ENCODE data around the gene SLC37A3.
"Not testable (repeated sequence)": the region's sequence is repeated elsewhere in the genome, so short reads cannot be mapped to it uniquely, and the experiment has no call there.

SLC37A3 gene

GRCh38 chr7:140345426-140345825, 52.9 kb downstream of the SLC37A3 start:
- Histone ChIP-seq H3K4me1 (ENCODE audit: control insufficient read depth, insufficient read depth, low read length) (peaks cover 18% of the 10 kb centered on the region; the same call in 1 of the 2 replicates), H3K9me3 (ENCODE audit: control insufficient read depth, insufficient read depth, low read depth, low read length) (no peaks in the 10 kb centered on the region), H3K27me3 (ENCODE audit: control insufficient read depth, insufficient read depth, low read length) (no peaks in the 10 kb centered on the region), H3K4me3 (ENCODE audit: low read depth, low read length) (no peak overlapping the region), H3K36me3 (ENCODE audit: control insufficient read depth, insufficient read depth, low read length) (peaks cover 82% of the 10 kb centered on the region), H3K9ac (ENCODE audit: low read length) (no peak overlapping the region), H3K27ac (ENCODE audit: low read depth, low read length) (no peak overlapping the region)

GRCh38 chr7:140342727-140343514, 55.4 kb downstream of the SLC37A3 start:
- Histone ChIP-seq H3K9me3 (ENCODE audit: control insufficient read depth, insufficient read depth, low read depth, low read length) (no peaks in the 10 kb centered on the region), H3K9ac (ENCODE audit: low read length) (no peak overlapping the region), H3K27me3 (ENCODE audit: control insufficient read depth, insufficient read depth, low read length) (no peaks in the 10 kb centered on the region), H3K4me1 (ENCODE audit: control insufficient read depth, insufficient read depth, low read length) (no peaks in the 10 kb centered on the region), H3K27ac (ENCODE audit: low read depth, low read length) (no peak overlapping the region), H3K36me3 (ENCODE audit: control insufficient read depth, insufficient read depth, low read length) (peaks cover 68% of the 10 kb centered on the region), H3K4me3 (ENCODE audit: low read depth, low read length) (no peak overlapping the region)

- H3K4me3 ChIP-seq (ENCODE audit: low read depth, low read length); H3K9ac ChIP-seq (ENCODE audit: low read length); H3K9me3 ChIP-seq (ENCODE audit: control insufficient read depth, insufficient read depth, low read depth, low read length); H3K4me1 ChIP-seq (ENCODE audit: control insufficient read depth, insufficient read depth, low read length); H3K27ac ChIP-seq (ENCODE audit: low read depth, low read length); H3K27me3 ChIP-seq (ENCODE audit: control insufficient read depth, insufficient read depth, low read length): not testable (repeated sequence)
- H3K36me3 ChIP-seq (ENCODE audit: control insufficient read depth, insufficient read depth, low read length), result peaks cover 65% of the 10 kb centered on the region
Measured at GRCh38 chr7:140338959-140339358, 59.4 kb downstream of the SLC37A3 start.

DNA sequence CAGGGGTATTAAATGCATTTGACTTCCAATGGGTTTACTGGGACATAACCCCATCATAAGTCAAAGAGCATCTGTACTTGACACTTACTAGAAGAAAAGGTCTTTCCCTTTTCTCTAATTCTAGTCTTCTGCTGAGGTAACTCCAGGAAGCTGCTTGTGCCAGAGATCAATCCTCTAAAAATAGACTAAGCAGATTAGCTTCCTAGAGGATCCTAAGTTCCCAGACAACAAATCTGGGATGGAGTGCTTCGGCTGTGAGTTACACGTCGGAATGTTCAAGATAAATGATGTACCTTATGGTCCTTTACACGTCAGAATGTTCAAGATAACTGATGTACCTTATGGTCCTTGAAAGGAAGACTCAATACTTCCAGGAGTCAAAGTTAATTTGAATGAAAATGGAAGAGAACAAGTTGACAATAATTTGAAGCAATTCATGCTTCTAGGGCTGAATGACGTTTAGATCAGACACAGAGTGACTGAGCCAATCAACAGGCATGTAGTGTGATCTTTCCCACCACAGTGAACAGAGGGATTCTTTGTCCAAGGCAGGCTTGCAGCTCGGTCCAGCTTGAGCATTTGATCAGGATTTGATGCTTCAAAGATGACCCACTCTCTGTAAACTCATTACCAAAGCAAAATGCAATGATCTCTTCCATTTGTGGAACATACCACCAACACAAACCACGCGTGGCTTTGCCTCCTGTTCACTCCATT, 63.8 kb downstream of the SLC37A3 start:
- Histone ChIP-seq H3K36me3 (ENCODE audit: control insufficient read depth, insufficient read depth, low read length) (peaks cover 40% of the 10 kb centered on the region), H3K9me3 (ENCODE audit: control insufficient read depth, insufficient read depth, low read depth, low read length) (no peaks in the 10 kb centered on the region), H3K27ac (ENCODE audit: low read depth, low read length) (no peak overlapping the region), H3K27me3 (ENCODE audit: control insufficient read depth, insufficient read depth, low read length) (no peaks in the 10 kb centered on the region), H3K4me3 (ENCODE audit: low read depth, low read length) (no peak overlapping the region), H3K9ac (ENCODE audit: low read length) (no peak overlapping the region), H3K4me1 (ENCODE audit: control insufficient read depth, insufficient read depth, low read length) (no peaks in the 10 kb centered on the region)

DNA sequence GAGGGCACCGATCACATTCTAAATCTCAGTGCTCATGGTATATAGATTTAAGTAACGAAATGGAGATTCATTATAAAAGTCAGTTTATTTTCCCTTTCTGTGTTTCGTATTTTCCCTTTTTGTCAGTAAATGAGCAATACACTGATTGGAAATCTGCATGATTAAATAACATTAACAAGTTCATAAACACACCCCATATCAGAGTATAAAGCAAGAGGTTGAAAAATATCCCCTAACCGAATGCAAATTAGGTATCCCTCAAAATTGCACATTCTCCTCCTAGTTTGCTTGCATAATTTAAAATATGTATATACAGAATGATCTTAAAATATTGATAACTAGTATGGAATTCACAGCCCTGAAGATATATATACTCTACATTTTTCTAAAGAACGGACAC, 64.6 kb downstream of the SLC37A3 start:
- Histone ChIP-seq H3K27ac (ENCODE audit: low read depth, low read length) (no peak overlapping the region), H3K27me3 (ENCODE audit: control insufficient read depth, insufficient read depth, low read length) (no peaks in the 10 kb centered on the region), H3K9ac (ENCODE audit: low read length) (no peak overlapping the region), H3K36me3 (ENCODE audit: control insufficient read depth, insufficient read depth, low read length) (peaks cover 40% of the 10 kb centered on the region), H3K4me1 (ENCODE audit: control insufficient read depth, insufficient read depth, low read length) (no peaks in the 10 kb centered on the region), H3K4me3 (ENCODE audit: low read depth, low read length) (no peak overlapping the region), H3K9me3 (ENCODE audit: control insufficient read depth, insufficient read depth, low read depth, low read length) (no peaks in the 10 kb centered on the region)

DNA sequence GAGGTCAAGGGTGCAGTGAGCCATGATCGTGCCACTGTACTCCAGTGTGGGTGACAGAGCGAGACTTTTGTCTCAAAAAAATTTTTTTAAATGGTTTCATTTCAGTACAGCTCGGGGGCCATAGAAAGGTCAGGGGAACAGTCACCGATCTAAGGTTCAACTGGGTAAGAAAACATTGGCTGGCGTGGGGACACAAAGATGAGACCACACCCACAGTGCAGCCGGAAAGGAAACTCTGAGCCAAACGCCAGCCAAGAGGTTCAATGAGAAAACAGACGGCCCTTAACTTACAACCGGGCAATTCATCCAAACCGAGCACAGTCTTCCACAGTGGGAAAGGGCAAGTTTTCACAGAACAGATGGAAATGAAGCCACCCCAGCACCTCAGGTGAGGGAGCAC, 65.1 kb downstream of the SLC37A3 start:
- no peaks in the 10 kb centered on the region for H3K27me3 ChIP-seq (ENCODE audit: control insufficient read depth, insufficient read depth, low read length)
- H3K4me1 ChIP-seq (ENCODE audit: control insufficient read depth, insufficient read depth, low read length), result no peaks in the 10 kb centered on the region
- H3K9ac ChIP-seq (ENCODE audit: low read length), result no peak overlapping the region
- no peak overlapping the region for H3K4me3 ChIP-seq (ENCODE audit: low read depth, low read length)
- H3K36me3 ChIP-seq (ENCODE audit: control insufficient read depth, insufficient read depth, low read length), result peaks cover 39% of the 10 kb centered on the region
- H3K9me3 ChIP-seq (ENCODE audit: control insufficient read depth, insufficient read depth, low read depth, low read length), result no peaks in the 10 kb centered on the region
- no peak overlapping the region for H3K27ac ChIP-seq (ENCODE audit: low read depth, low read length)

DNA sequence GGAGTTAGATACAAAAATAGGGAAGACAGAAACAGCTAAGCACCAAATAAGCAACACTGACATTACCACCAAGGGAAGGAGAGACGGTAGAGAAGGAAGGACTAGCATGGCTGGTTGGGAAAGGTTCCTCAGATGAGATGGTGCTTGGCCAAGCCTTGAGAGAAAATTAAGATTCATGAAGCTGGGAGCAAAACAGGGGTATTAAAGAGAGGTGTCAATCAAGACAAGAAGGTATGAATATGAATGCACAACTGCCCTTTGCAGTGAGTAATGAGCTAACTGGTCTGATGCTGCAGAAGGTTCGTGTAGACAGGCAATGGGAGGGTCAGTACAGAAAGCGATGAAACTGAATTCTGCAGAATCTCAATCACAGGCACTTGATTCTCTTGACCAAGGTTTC, 67.7 kb downstream of the SLC37A3 start:
- H3K4me3 ChIP-seq (ENCODE audit: low read depth, low read length), result no peak overlapping the region

GRCh38 chr7:140330128-140330527, 68.2 kb downstream of the SLC37A3 start:
- Histone ChIP-seq H3K9ac (ENCODE audit: low read length) (no peak overlapping the region), H3K4me3 (ENCODE audit: low read depth, low read length) (no peak overlapping the region), H3K27me3 (ENCODE audit: control insufficient read depth, insufficient read depth, low read length) (no peaks in the 10 kb centered on the region), H3K4me1 (ENCODE audit: control insufficient read depth, insufficient read depth, low read length) (peaks cover 10% of the 10 kb centered on the region; the same call in 1 of the 2 replicates), H3K36me3 (ENCODE audit: control insufficient read depth, insufficient read depth, low read length) (peaks cover 23% of the 10 kb centered on the region), H3K9me3 (ENCODE audit: control insufficient read depth, insufficient read depth, low read depth, low read length) (no peaks in the 10 kb centered on the region), H3K27ac (ENCODE audit: low read depth, low read length) (no peak overlapping the region)

More for the DNA sequence above, 67.7 kb downstream of the SLC37A3 start:
- no peak overlapping the region for H3K27ac ChIP-seq (ENCODE audit: low read depth, low read length)
- peaks cover 27% of the 10 kb centered on the region for H3K36me3 ChIP-seq (ENCODE audit: control insufficient read depth, insufficient read depth, low read length)
- H3K4me1 ChIP-seq (ENCODE audit: control insufficient read depth, insufficient read depth, low read length), result peaks cover 10% of the 10 kb centered on the region; the same call in 1 of the 2 replicates
- H3K9ac ChIP-seq (ENCODE audit: low read length), result no peak overlapping the region
- H3K27me3 ChIP-seq (ENCODE audit: control insufficient read depth, insufficient read depth, low read length), result no peaks in the 10 kb centered on the region
- no peaks in the 10 kb centered on the region for H3K9me3 ChIP-seq (ENCODE audit: control insufficient read depth, insufficient read depth, low read depth, low read length)

DNA sequence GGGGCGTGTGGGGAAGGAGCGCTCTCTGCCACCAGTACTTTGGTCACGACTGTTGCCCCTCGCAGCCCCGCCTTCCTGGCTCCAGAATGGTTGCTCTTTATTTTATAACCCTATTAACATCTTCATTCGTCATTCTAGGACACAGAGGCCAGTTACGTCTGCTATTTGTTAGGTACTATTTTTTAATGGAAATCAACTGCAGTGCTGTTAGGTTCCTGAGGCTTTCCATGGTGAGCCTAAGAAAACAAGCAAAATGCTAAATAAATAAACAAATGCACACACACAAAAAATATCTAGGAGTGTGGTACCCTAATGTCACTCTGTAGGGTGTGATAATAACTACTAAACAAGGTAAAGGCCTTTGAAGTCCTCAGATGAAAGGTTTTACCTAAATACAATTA, 71.1 kb downstream of the SLC37A3 start:
- Histone ChIP-seq H3K9ac (ENCODE audit: low read length) (no peak overlapping the region), H3K27me3 (ENCODE audit: control insufficient read depth, insufficient read depth, low read length) (no peaks in the 10 kb centered on the region), H3K4me3 (ENCODE audit: low read depth, low read length) (no peak overlapping the region), H3K36me3 (ENCODE audit: control insufficient read depth, insufficient read depth, low read length) (peaks cover 3% of the 10 kb centered on the region; the same call in 1 of the 2 replicates), H3K27ac (ENCODE audit: low read depth, low read length) (no peak overlapping the region), H3K9me3 (ENCODE audit: control insufficient read depth, insufficient read depth, low read depth, low read length) (no peaks in the 10 kb centered on the region), H3K4me1 (ENCODE audit: control insufficient read depth, insufficient read depth, low read length) (peaks cover 29% of the 10 kb centered on the region)

- Histone ChIP-seq H3K36me3 (ENCODE audit: control insufficient read depth, insufficient read depth, low read length) (no peaks in the 10 kb centered on the region), H3K9ac (ENCODE audit: low read length) (no peak overlapping the region), H3K4me1 (ENCODE audit: control insufficient read depth, insufficient read depth, low read length) (peaks cover 29% of the 10 kb centered on the region), H3K27me3 (ENCODE audit: control insufficient read depth, insufficient read depth, low read length) (no peaks in the 10 kb centered on the region), H3K9me3 (ENCODE audit: control insufficient read depth, insufficient read depth, low read depth, low read length) (no peaks in the 10 kb centered on the region), H3K4me3 (ENCODE audit: low read depth, low read length) (no peak overlapping the region), H3K27ac (ENCODE audit: low read depth, low read length) (no peak overlapping the region)
Measured at GRCh38 chr7:140326116-140326928, 72.0 kb downstream of the SLC37A3 start.
